ENCODE measurements around the gene PBX3. TPM values are rescaled to one million over a fixed set of nuclear protein-coding genes. Genes with fewer than 3 reads are reported as not detected.

Gene PBX3
- total RNA-seq, 1 donor from 2014 or later, result 82.3 TPM

DNA sequence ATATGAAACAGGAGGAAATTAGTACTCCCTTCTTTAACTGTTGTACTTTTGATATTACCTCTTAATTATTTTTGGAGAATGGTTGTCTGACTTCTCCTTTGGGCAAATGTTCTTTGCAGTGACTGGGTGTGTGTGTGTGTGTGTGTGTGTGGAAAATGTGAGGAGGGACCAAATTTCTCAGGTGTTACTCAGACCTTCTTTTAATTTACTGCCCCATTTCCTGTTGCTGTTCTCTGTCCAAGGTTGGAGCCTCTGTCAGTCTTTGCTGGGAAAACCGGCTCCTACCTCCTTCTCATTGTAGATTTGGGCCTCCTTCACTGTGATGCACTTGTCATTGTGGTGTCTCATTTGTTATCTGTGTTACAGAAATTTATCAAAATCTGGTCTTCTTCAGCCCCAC lies 68.4 kb downstream of the PBX3 start:
- H3K36me3 ChIP-seq, result no peaks in the 10 kb centered on the region
- intact Hi-C loops (cut with DNase I), result no loop called here
- H3K27me3 ChIP-seq, result no peaks in the 10 kb centered on the region
- no peak for DNase-seq (ENCODE audit: extremely low spot score in 2 of 2)
- H3K4me3 ChIP-seq, result no peak overlapping the region
- no peaks in the 10 kb centered on the region for H3K9me3 ChIP-seq
- H3K27ac ChIP-seq, result no peak overlapping the region
- TF ChIP-seq POLR2AphosphoS5 (IDR thresholded peaks at IDR 0.05; ENCODE audit: insufficient read depth in 1 of 2, low read depth in 1 of 2) (no peak), POLR2A (IDR thresholded peaks at IDR 0.05) (no peak), CTCF (IDR thresholded peaks at IDR 0.05) (no peak)
- H3K4me1 ChIP-seq, result no peaks in the 10 kb centered on the region

DNA sequence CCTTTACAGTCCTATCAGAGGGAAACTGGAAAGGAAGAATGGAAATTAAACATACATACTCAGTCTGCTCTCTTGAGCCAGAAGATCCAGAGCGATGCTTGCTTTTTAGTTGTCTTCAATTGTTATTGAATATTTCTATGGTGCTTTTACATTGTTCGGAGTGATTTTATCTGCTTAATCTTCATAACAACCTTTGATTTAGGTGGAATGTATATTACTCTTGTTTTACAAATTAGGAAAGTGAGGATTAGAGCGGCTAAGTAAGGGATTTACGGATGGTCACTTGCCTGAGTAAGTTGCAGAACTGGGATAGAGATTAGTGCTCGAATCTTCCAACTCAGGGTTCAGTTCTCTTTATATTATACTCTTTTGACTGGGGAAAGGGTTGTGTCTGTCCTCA lies 69.1 kb downstream of the PBX3 start:
- intact Hi-C loops (cut with DNase I), result no loop called here
- TF ChIP-seq CTCF (IDR thresholded peaks at IDR 0.05) (no peak), POLR2AphosphoS5 (IDR thresholded peaks at IDR 0.05; ENCODE audit: insufficient read depth in 1 of 2, low read depth in 1 of 2) (no peak), POLR2A (IDR thresholded peaks at IDR 0.05) (no peak)
- no peaks in the 10 kb centered on the region for H3K9me3 ChIP-seq
- no peak overlapping the region for H3K4me3 ChIP-seq
- no peak overlapping the region for H3K27ac ChIP-seq
- no peaks in the 10 kb centered on the region for H3K27me3 ChIP-seq
- H3K36me3 ChIP-seq, result no peaks in the 10 kb centered on the region
- no peaks in the 10 kb centered on the region for H3K4me1 ChIP-seq
- no peak for DNase-seq (ENCODE audit: extremely low spot score in 2 of 2)

DNA sequence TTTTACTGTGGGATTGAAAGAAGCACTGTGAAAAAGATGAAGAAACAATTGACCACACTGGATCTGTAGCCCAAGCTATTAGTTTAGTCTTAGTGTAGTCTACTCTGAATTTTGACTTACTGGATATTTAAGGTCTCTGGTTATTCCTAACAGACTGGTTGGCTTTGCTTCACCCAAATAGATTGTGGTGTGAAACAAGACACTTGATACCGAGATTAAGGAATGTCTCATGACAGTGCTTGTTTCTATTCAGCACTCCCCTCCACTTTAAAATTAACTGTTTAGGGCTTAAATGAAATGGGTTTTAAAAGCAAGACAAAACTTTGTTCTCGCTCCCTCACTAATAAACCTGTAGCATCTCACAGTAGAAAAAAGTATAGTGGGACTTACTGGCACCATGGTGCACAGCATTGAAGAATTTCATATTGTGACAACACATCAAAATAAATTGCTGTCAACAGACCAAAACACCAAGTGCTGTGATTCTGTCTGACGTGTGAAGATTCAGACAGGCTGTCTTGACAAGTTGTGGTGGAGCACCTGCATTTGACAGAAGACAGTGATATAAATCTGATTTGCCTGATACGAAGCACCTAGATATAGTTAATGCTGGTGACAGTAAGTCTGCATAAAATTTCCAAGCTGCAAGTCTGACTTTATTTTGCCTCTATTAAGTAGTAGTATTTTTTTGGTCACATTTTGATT lies 73.1 kb downstream of the PBX3 start:
- no peak for DNase-seq (ENCODE audit: extremely low spot score in 2 of 2)
- H3K27ac ChIP-seq, result no peak overlapping the region
- H3K4me1 ChIP-seq, result peaks cover 10% of the 10 kb centered on the region
- H3K36me3 ChIP-seq, result no peaks in the 10 kb centered on the region
- H3K4me3 ChIP-seq, result no peak overlapping the region
- TF ChIP-seq POLR2AphosphoS5 (IDR thresholded peaks at IDR 0.05; ENCODE audit: insufficient read depth in 1 of 2, low read depth in 1 of 2) (no peak), POLR2A (IDR thresholded peaks at IDR 0.05) (no peak), CTCF (IDR thresholded peaks at IDR 0.05) (no peak)
- no peaks in the 10 kb centered on the region for H3K9me3 ChIP-seq
- no peaks in the 10 kb centered on the region for H3K27me3 ChIP-seq
- intact Hi-C loops (cut with DNase I), result no loop called here

DNA sequence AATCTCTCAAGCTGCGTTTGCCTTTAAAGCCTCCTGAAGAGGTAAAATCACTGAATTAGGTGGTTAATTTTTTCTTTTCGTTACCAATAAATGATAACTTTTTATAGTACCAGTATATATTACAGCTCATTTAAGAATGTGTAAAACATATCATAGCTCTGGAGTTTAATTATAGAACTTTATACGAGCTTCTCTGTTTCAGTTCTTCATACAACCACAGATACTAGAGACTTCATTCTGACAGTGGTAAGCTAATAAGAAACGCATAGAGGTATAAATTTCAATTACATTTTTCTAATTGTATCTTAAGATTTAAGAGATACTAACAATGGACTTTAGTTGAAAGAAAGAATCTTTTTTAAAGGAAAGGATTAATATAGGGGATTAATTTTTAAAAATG lies 73.9 kb downstream of the PBX3 start:
- TF ChIP-seq CTCF (IDR thresholded peaks at IDR 0.05) (no peak), POLR2A (IDR thresholded peaks at IDR 0.05) (no peak), POLR2AphosphoS5 (IDR thresholded peaks at IDR 0.05; ENCODE audit: insufficient read depth in 1 of 2, low read depth in 1 of 2) (no peak)
- H3K27ac ChIP-seq, result no peak overlapping the region
- H3K27me3 ChIP-seq, result no peaks in the 10 kb centered on the region
- no peak for DNase-seq (ENCODE audit: extremely low spot score in 2 of 2)
- no peak overlapping the region for H3K4me3 ChIP-seq
- H3K4me1 ChIP-seq, result peaks cover 10% of the 10 kb centered on the region
- intact Hi-C loops (cut with DNase I), result no loop called here
- H3K9me3 ChIP-seq, result no peaks in the 10 kb centered on the region
- H3K36me3 ChIP-seq, result no peaks in the 10 kb centered on the region

DNA sequence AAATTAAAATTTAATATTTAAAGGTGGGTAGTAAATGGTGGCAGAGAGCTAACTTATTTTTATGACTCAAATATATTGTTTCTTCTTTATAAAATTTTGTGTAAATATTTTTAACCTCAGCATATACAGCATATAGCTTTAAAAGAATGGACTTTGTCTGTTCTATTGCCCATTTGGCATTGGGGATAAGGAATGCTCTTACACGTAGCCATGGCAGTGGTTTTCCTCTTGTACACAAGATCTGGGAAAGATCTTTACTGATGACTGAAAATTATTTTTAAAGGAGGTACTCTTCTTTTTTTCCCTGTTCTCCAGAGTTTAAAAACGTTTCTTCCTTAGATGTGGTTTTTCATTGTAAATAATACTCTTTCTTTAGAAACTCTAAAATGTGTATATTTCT lies 75.0 kb downstream of the PBX3 start:
- intact Hi-C loops (cut with DNase I), result no loop called here
- Histone ChIP-seq H3K4me3 (no peak overlapping the region), H3K27me3 (no peaks in the 10 kb centered on the region), H3K36me3 (no peaks in the 10 kb centered on the region), H3K27ac (no peak overlapping the region), H3K9me3 (no peaks in the 10 kb centered on the region), H3K4me1 (peaks cover 10% of the 10 kb centered on the region)
- no peak for TF ChIP-seq POLR2A (IDR thresholded peaks at IDR 0.05)
- TF ChIP-seq POLR2AphosphoS5 (IDR thresholded peaks at IDR 0.05; ENCODE audit: insufficient read depth in 1 of 2, low read depth in 1 of 2), result no peak
- no peak for TF ChIP-seq CTCF (IDR thresholded peaks at IDR 0.05)
- DNase-seq (ENCODE audit: extremely low spot score in 2 of 2), result no peak
